Right atrium auricular region (tissue), 2 donors: Measurements from ENCODE around the gene PLAAT2. TPM values are rescaled to one million over a fixed set of nuclear protein-coding genes. Genes with fewer than 3 reads are reported as not detected.
"Not testable (repeated sequence)": the region's sequence is repeated elsewhere in the genome, so short reads cannot be mapped to it uniquely, and the experiment has no call there.

ENCODE experiments used
- DNase-seq: peaks from one replicate; pipeline ENCODE4 v3.0.0-alpha.2; 2019; ENCODE audit warnings: low spot score
- H3K27ac ChIP-seq, 2 donors: fragments of 200-600 bp; sonication (generic); 1 replicate in 1 of 2; 2 replicates in 1 of 2; pipeline ENCODE4 v1.5.1; 2016 to 2019
- H3K27me3 ChIP-seq, 2 donors: fragments of 200-600 bp; sonication (generic); one replicate each; pipeline versions ENCODE4 v1.5.1 to v1.6.0; 2017 to 2019
- H3K36me3 ChIP-seq: fragments of 200-600 bp; sonication (generic); one replicate; pipeline ENCODE4 v1.5.1; 2016
- H3K4me1 ChIP-seq, 2 donors: fragments of 200-600 bp; sonication (generic); one replicate each; pipeline versions ENCODE4 v1.5.1 to v1.6.0; 2017 to 2019
- H3K4me3 ChIP-seq, 2 donors: fragments of 200-600 bp; sonication (generic); 1 replicate in 1 of 2; 2 replicates in 1 of 2; pipeline ENCODE4 v1.5.1; 2017 to 2019; ENCODE audit warnings: mild to moderate bottlenecking in 1 of 2, moderate library complexity in 1 of 2
- H3K9me3 ChIP-seq, 2 donors: fragments of 200-600 bp; sonication (generic); one replicate each; pipeline ENCODE4 v1.5.1; 2019
- CTCF ChIP-seq, 2 donors: fragments of 200-600 bp; sonication (generic); IDR thresholded peaks; one replicate each; pipeline ENCODE4 v1.5.1; 2019; ENCODE audit warnings: antibody characterized with exemption in 2 of 2
- total RNA-seq, 2 donors: library from RNA; depleted of rRNA; stranded (reverse); fragments of >200 nt; gene quantifications; one replicate each; pipeline ENCODE4 v1.1.0, GENCODE V29; 2016

The PLAAT2 gene
- total RNA-seq, 2 donors from 2014 or later: not detected

GRCh38 chr11:63548178-63548577, 15.0 kb downstream of the PLAAT2 start:
- Histone ChIP-seq H3K4me1 (peaks cover 0 to 5% of the 10 kb centered on the region in 2 donors), H3K27ac (no peak overlapping the region), H3K27me3 (no peaks in the 10 kb centered on the region), H3K4me3 (no peak overlapping the region), H3K36me3 (no peaks in the 10 kb centered on the region), H3K9me3 (no peaks in the 10 kb centered on the region)
- TF ChIP-seq CTCF (IDR thresholded peaks at IDR 0.05): no peak
- peak; percentile 32 for DNase-seq

- TF ChIP-seq CTCF (IDR thresholded peaks at IDR 0.05): no peak
- no peaks in the 10 kb centered on the region for H3K36me3 ChIP-seq
- H3K4me1 ChIP-seq: peaks cover 0 to 5% of the 10 kb centered on the region in 2 donors
- H3K27me3 ChIP-seq: no peaks in the 10 kb centered on the region
- no peak overlapping the region for H3K4me3 ChIP-seq
- no peak overlapping the region for H3K27ac ChIP-seq
- DNase-seq: peak; percentile 43
- H3K9me3 ChIP-seq: no peaks in the 10 kb centered on the region
Measured at GRCh38 chr11:63547061-63547460, 16.1 kb downstream of the PLAAT2 start.

- TF ChIP-seq CTCF (IDR thresholded peaks at IDR 0.05): no peak
- H3K9me3 ChIP-seq: no peaks in the 10 kb centered on the region
Measured at GRCh38 chr11:63543711-63544110, 19.5 kb downstream of the PLAAT2 start.

GRCh38 chr11:63542506-63542905, 20.7 kb downstream of the PLAAT2 start:
- peaks cover 0 to 14% of the 10 kb centered on the region in 2 donors for H3K4me1 ChIP-seq
- H3K36me3 ChIP-seq, H3K4me3 ChIP-seq, DNase-seq, H3K27ac ChIP-seq, H3K27me3 ChIP-seq, H3K9me3 ChIP-seq: not testable (repeated sequence)

More at GRCh38 chr11:63543711-63544110, 19.5 kb downstream of the PLAAT2 start:
- no peaks in the 10 kb centered on the region for H3K36me3 ChIP-seq
- no peaks in the 10 kb centered on the region for H3K27me3 ChIP-seq
- H3K4me3 ChIP-seq: no peak overlapping the region
- no peak overlapping the region for H3K27ac ChIP-seq
- H3K4me1 ChIP-seq: peaks cover 0 to 7% of the 10 kb centered on the region in 2 donors
- no peak for DNase-seq

- Histone ChIP-seq H3K36me3 (no peaks in the 10 kb centered on the region), H3K4me3 (peak overlapping the region; percentile 22 to 50), H3K4me1 (peaks cover 0 to 31% of the 10 kb centered on the region in 2 donors), H3K27me3 (no peaks in the 10 kb centered on the region), H3K27ac (peak overlapping the region; percentile 77 to 85), H3K9me3 (no peaks in the 10 kb centered on the region)
- peak; percentile 71 for DNase-seq
- TF ChIP-seq CTCF (IDR thresholded peaks at IDR 0.05): no peak
Measured at GRCh38 chr11:63537293-63538101, 25.7 kb downstream of the PLAAT2 start.

GRCh38 chr11:63536669-63537292, 26.4 kb downstream of the PLAAT2 start, which contains the start of gene PLAAT4:
TSS of gene PLAAT4 (plus strand) at chr11:63536808. CDS start at chr11:63536869, 61 bp downstream.
- Histone ChIP-seq H3K27me3 (no peaks in the 10 kb centered on the region), H3K9me3 (no peaks in the 10 kb centered on the region), H3K27ac (peak within 1 kb of the TSS; percentile 77 to 85), H3K4me1 (peaks cover 0 to 35% of the 10 kb centered on the region in 2 donors), H3K4me3 (peak within 1 kb of the TSS; percentile 22 to 50), H3K36me3 (no peaks in the 10 kb centered on the region)
- DNase-seq: peak; percentile 61
- TF ChIP-seq CTCF (IDR thresholded peaks at IDR 0.05): no peak
